K562 (cell line): ENCODE data around the gene EIF3K. TPM values are rescaled to one million over a fixed set of nuclear protein-coding genes. Genes with fewer than 3 reads are reported as not detected.

Experiments used
- ARID1B ChIP-seq: fragments of 450-650 bp; IDR thresholded peaks from 2 replicates; pipeline ENCODE4 v1.6.1; 2016; ENCODE audit warnings: antibody characterized with exemption, mild to moderate bottlenecking, inconsistent platforms
- CBX3 ChIP-seq, 2 experiments: IDR thresholded peaks; 1 replicate in 1 of 2; 2 replicates in 1 of 2; pipeline ENCODE4 v1.6.1; 2012; ENCODE audit warnings: inconsistent platforms in 2 of 2, low read length in 2 of 2, borderline replicate concordance in 1 of 2, control low read depth in 1 of 2
- DLX4 ChIP-seq: fragments of 250-450 bp; sonication (Bioruptor Pico); IDR thresholded peaks from 2 replicates; pipeline ENCODE4 v1.6.1; 2021; ENCODE audit warnings: mild to moderate bottlenecking
- ETV5 ChIP-seq: sonication (generic); formaldehyde crosslinking; IDR thresholded peaks from 2 replicates; pipeline ENCODE4 v1.4.0; 2020; ENCODE audit warnings: low read depth, mild to moderate bottlenecking, missing genetic modification reagents
- FOXM1 ChIP-seq, 2 experiments: fragments of 450-650 bp in 1 of 2; sonication (generic) in 1 of 2; formaldehyde crosslinking in 1 of 2; IDR thresholded peaks; 2 replicates each; pipeline versions ENCODE4 v1.6.1 to v1.9.0; 2017 to 2022; ENCODE audit warnings: low read depth in 2 of 2, mild to moderate bottlenecking in 2 of 2, missing genetic modification reagents in 1 of 2, moderate library complexity in 1 of 2
- GTF2A2 ChIP-seq: IDR thresholded peaks from 2 replicates; pipeline ENCODE4 v1.6.1; 2016; ENCODE audit warnings: mild to moderate bottlenecking, missing genetic modification characterization, missing compliant biosample characterization
- IRF2 ChIP-seq: sonication (generic); formaldehyde crosslinking; IDR thresholded peaks from 2 replicates; pipeline ENCODE4 v1.8.1; 2022; ENCODE audit warnings: mild to moderate bottlenecking, missing genetic modification reagents
- MAFK ChIP-seq: IDR thresholded peaks from 2 replicates; pipeline ENCODE4 v1.6.1; 2011; ENCODE audit warnings: low read length, improper control_type of control experiment
- MLX ChIP-seq, 2 experiments: fragments of 450-650 bp in 1 of 2; sonication (generic) in 1 of 2; formaldehyde crosslinking; conservative IDR thresholded peaks; 2 replicates each; pipeline versions ENCODE4 v1.4.0 to v1.8.1; 2020 to 2022; ENCODE audit warnings: mild to moderate bottlenecking in 1 of 2, missing genetic modification reagents in 1 of 2
- NFIC ChIP-seq: fragments of 450-650 bp; IDR thresholded peaks from 2 replicates; pipeline ENCODE4 v1.6.1; 2017; ENCODE audit warnings: mild to moderate bottlenecking, inconsistent platforms
- POLR2A ChIP-seq: fragments of 450-650 bp; conservative IDR thresholded peaks from 2 replicates; pipeline ENCODE4 v1.6.1; 2016
- PREB ChIP-seq: sonication (generic); formaldehyde crosslinking; IDR thresholded peaks from 2 replicates; pipeline ENCODE4 v1.8.1; 2023; ENCODE audit warnings: mild to moderate bottlenecking, missing genetic modification reagents
- RBM39 ChIP-seq: fragments of 200-400 bp; formaldehyde crosslinking; optimal IDR thresholded peaks from 2 replicates; pipeline ENCODE3; 2018; ENCODE audit warnings: low read depth, low read length
- SMAD2 ChIP-seq: fragments of 150-350 bp; IDR thresholded peaks from 2 replicates; pipeline ENCODE4 v1.6.1; 2014; ENCODE audit warnings: low read depth, mild to moderate bottlenecking, low read length
- SMARCE1 ChIP-seq: fragments of 450-650 bp; IDR thresholded peaks from 2 replicates; pipeline ENCODE4 v1.7.1; 2016; ENCODE audit warnings: mild to moderate bottlenecking
- ZBED1 ChIP-seq: IDR thresholded peaks from 2 replicates; pipeline ENCODE4 v1.6.1; 2014
- ZC3H4 ChIP-seq: sonication (generic); formaldehyde crosslinking; IDR thresholded peaks from 2 replicates; pipeline ENCODE4 v1.9.0; 2021; ENCODE audit warnings: missing genetic modification reagents, borderline replicate concordance
- ZFP91 ChIP-seq: sonication (generic); formaldehyde crosslinking; IDR thresholded peaks from 2 replicates; pipeline ENCODE4 v1.8.0; 2022; ENCODE audit warnings: mild to moderate bottlenecking, missing genetic modification reagents
- ZNF165 ChIP-seq: fragments of 250-450 bp; sonication (Bioruptor Pico); IDR thresholded peaks from 2 replicates; pipeline ENCODE4 v1.4.0; 2020; ENCODE audit warnings: borderline replicate concordance
- ZNF197 ChIP-seq: fragments of 200-800 bp; sonication (Bioruptor generic); IDR thresholded peaks from 2 replicates; pipeline ENCODE4 v1.6.1; 2016; ENCODE audit warnings: low read depth, missing genetic modification characterization, missing compliant biosample characterization
- ZNF224 ChIP-seq: sonication (generic); formaldehyde crosslinking; IDR thresholded peaks from 2 replicates; pipeline ENCODE4 v1.8.0; 2022; ENCODE audit warnings: mild to moderate bottlenecking, missing genetic modification reagents
- ZNF277 ChIP-seq: fragments of 250-450 bp; sonication (Bioruptor Pico); IDR thresholded peaks from 2 replicates; pipeline ENCODE4 v1.8.0; 2022; ENCODE audit warnings: inconsistent platforms, mild to moderate bottlenecking, moderate library complexity, borderline replicate concordance
- ZNF3 ChIP-seq: fragments of 250-450 bp; sonication (Bioruptor Pico); IDR thresholded peaks from 2 replicates; pipeline ENCODE4 v1.5.0; 2021; ENCODE audit warnings: mild to moderate bottlenecking, moderate library complexity
- ZNF384 ChIP-seq: IDR thresholded peaks from 2 replicates; pipeline ENCODE4 v1.6.1; 2012; ENCODE audit warnings: low read depth, low read length, improper control_type of control experiment
- polyA plus RNA-seq, 8 experiments: library from polyadenylated mRNA; depleted of rRNA in 4 of 8; stranded (reverse) in 5 of 8; unstranded in 3 of 8; fragments of >200 nt; fragmentation: Nextera tagmentation in 2 of 8; fragmentation: Illumina TruSeq in 1 of 8; extraction: Ambion mirVana in 2 of 8; extraction: Trizol in 1 of 8; gene quantifications; 2 replicates each; pipeline versions ENCODE4 v1.2.1 to v1.2.3, GENCODE V29; 2011 to 2014; ENCODE audit warnings: inconsistent platforms in 1 of 8, missing spikeins in 1 of 8
- total RNA-seq, 7 experiments: library from RNA; depleted of rRNA in 6 of 7; stranded (reverse); fragments of >200 nt in 6 of 7; fragmentation: Illumina TruSeq in 2 of 7; extraction: Trizol in 2 of 7; gene quantifications; 2 replicates each; pipeline versions ENCODE4 v1.2.1 to v1.2.3, GENCODE V29; 2011 to 2021; ENCODE audit warnings: low replicate concordance in 1 of 7

The EIF3K gene
- total and polyA plus RNA-seq, 9 of the 15 experiments (the other 6 are each of a cell fraction or from before 2014, with no cell fraction given) = 387 to 1,827 (median 733) TPM

- no peak for TF ChIP-seq FOXM1 (IDR thresholded peaks at IDR 0.05; ENCODE audit: low read depth)
- peak; percentile 58; the same call in 1 of the 2 replicates for TF ChIP-seq FOXM1 (CRISPR knock-in tag; IDR thresholded peaks at IDR 0.05; ENCODE audit: low read depth)
- TF ChIP-seq CBX3 (IDR thresholded peaks at IDR 0.05; ENCODE audit: borderline replicate concordance in 1 of 2, low read length in 2 of 2) = no peak
- peak; percentile 29; the same call in 1 of the 2 replicates for TF ChIP-seq NFIC
- TF ChIP-seq ZNF197 (CRISPR knock-in tag) = peak; percentile 83; the same call in 1 of the 2 replicates
- TF ChIP-seq ZNF384 = no peak
- no peak for TF ChIP-seq IRF2 (CRISPR knock-in tag)
- TF ChIP-seq POLR2A = peak; percentile 93
- TF ChIP-seq PREB (CRISPR knock-in tag) = no peak
- no peak for TF ChIP-seq SMAD2
- no peak for TF ChIP-seq ZNF224 (CRISPR knock-in tag)
- no peak for TF ChIP-seq MLX (CRISPR knock-in tag; conservative IDR thresholded peaks at IDR 0.05)
- no peak for TF ChIP-seq ZFP91 (CRISPR knock-in tag)
- no peak for TF ChIP-seq ZNF165
- TF ChIP-seq ETV5 (CRISPR knock-in tag) = peak; percentile 76; the same call in 1 of the 2 replicates
- no peak for TF ChIP-seq MAFK
- TF ChIP-seq DLX4 (CRISPR knock-in tag) = no peak
- no peak for TF ChIP-seq GTF2A2 (tag)
- no peak for TF ChIP-seq RBM39
- no peak for TF ChIP-seq SMARCE1
- TF ChIP-seq ARID1B = no peak; the same call in 1 of the 2 replicates
- peak; percentile 82; the same call in 1 of the 2 replicates for TF ChIP-seq ZC3H4 (CRISPR knock-in tag)
- TF ChIP-seq ZNF3 = no peak
- TF ChIP-seq ZBED1 = no peak
- no peak for TF ChIP-seq ZNF277 (CRISPR knock-in tag)
These were observed 28.5 kb downstream of the EIF3K start, which contains the start of gene ACTN4 (continued) for GRCh38 chr19:38647368-38647965.
